GM13977 (cell line): ENCODE data around the gene AFP.

ENCODE experiments used
- DNase-seq: peaks from one replicate; pipeline ENCODE4 v3.0.0; 2012; ENCODE audit warnings: low spot score
- in situ Hi-C: fragments of 300-500 bp; cut with MboI; formaldehyde crosslinking; loops from one replicate; pipeline ENCODE4 v1.12.0; 2022; ENCODE audit warnings: low sequenced_read_pairs, low pct_unique_long_range_greater_than_20kb, mixed read lengths, inconsistent platforms; ENCODE audit not compliant: unreplicated experiment
- TF ChIP-seq, protein P1 (sequence below): IDR thresholded peaks from 2 replicates; pipeline ENCODE4 v1.5.1; 2012; ENCODE audit warnings: mild to moderate bottlenecking, control low read depth; ENCODE audit not compliant: insufficient read depth; ENCODE audit errors: extremely low read depth, missing control alignments

Gene AFP

GRCh38 chr4:73396993-73397972 is 38.7 kb upstream of the AFP start:
- DNase-seq: no peak
- in situ Hi-C loops: no loop called here
- TF ChIP-seq, protein P1, sequence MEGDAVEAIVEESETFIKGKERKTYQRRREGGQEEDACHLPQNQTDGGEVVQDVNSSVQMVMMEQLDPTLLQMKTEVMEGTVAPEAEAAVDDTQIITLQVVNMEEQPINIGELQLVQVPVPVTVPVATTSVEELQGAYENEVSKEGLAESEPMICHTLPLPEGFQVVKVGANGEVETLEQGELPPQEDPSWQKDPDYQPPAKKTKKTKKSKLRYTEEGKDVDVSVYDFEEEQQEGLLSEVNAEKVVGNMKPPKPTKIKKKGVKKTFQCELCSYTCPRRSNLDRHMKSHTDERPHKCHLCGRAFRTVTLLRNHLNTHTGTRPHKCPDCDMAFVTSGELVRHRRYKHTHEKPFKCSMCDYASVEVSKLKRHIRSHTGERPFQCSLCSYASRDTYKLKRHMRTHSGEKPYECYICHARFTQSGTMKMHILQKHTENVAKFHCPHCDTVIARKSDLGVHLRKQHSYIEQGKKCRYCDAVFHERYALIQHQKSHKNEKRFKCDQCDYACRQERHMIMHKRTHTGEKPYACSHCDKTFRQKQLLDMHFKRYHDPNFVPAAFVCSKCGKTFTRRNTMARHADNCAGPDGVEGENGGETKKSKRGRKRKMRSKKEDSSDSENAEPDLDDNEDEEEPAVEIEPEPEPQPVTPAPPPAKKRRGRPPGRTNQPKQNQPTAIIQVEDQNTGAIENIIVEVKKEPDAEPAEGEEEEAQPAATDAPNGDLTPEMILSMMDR: no peak

DNA sequence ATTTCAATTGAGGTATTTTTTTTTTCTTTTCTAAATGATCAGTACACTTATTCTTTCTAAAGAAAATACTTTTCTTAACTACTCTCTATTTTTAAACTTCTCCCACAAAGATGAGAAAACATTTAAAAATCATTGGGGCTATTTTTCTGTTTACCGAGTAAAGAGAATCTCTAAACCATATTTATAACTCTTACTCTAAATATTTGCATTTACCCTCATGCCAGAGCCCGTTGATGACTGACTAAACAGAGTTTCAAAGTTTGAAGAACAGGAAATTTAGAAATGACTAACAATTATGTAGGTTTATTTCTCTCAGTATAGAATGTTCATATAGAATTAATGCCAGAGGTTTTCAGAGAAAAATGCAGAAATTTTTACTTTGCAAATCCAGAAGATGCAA is 34.6 kb upstream of the AFP start:
- TF ChIP-seq, protein P1: no peak
- in situ Hi-C loops: no loop called here
- no peak for DNase-seq

- TF ChIP-seq, protein P1: no peak
- in situ Hi-C loops: no loop called here
- DNase-seq: no peak
Measured at GRCh38 chr4:73404042-73404441, 32.0 kb upstream of the AFP start, which contains the start of gene ALB. Gene ALB (plus strand): TSS chr4:73404287. CDS start chr4:73404328, 41 bp downstream.

GRCh38 chr4:73404457-73404856 is 31.6 kb upstream of the AFP start:
- TF ChIP-seq, protein P1: no peak
- DNase-seq: no peak
- in situ Hi-C loops: no loop called here

DNA sequence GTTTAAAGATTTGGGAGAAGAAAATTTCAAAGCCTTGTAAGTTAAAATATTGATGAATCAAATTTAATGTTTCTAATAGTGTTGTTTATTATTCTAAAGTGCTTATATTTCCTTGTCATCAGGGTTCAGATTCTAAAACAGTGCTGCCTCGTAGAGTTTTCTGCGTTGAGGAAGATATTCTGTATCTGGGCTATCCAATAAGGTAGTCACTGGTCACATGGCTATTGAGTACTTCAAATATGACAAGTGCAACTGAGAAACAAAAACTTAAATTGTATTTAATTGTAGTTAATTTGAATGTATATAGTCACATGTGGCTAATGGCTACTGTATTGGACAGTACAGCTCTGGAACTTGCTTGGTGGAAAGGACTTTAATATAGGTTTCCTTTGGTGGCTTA is 30.9 kb upstream of the AFP start:
- TF ChIP-seq, protein P1: no peak
- in situ Hi-C loops: no loop called here

GRCh38 chr4:73406548-73406875 is 29.5 kb upstream of the AFP start:
- in situ Hi-C loops: no loop called here
- TF ChIP-seq, protein P1: no peak
- no peak for DNase-seq

More for the DNA sequence above, 30.9 kb upstream of the AFP start:
- no peak for DNase-seq
